ENCODE results near the gene HUS1.

HUS1 gene

GRCh38 chr7:48016641-48017040, 37.2 kb upstream of the HUS1 start:
- no peak overlapping the region for H4K8ac ChIP-seq (ENCODE audit: low read length)
- DNase-seq: no peak
- H2AFZ ChIP-seq (ENCODE audit: low read depth, low read length): no peak overlapping the region
- no peak overlapping the region for H2BK12ac ChIP-seq (ENCODE audit: low read length in 2 of 2)
- no peak overlapping the region for H3K23ac ChIP-seq (ENCODE audit: low read length in 2 of 2)
- no peak overlapping the region for H4K91ac ChIP-seq (ENCODE audit: low read length)
- H3K4ac ChIP-seq (ENCODE audit: low read depth in 1 of 2, low read length in 2 of 2): no peak overlapping the region
- peaks cover 6% of the 10 kb centered on the region for H3K9me3 ChIP-seq (ENCODE audit: control insufficient read depth, low read length)
- H3K9ac ChIP-seq (ENCODE audit: low read length): no peak overlapping the region
- no peak overlapping the region for H3K27ac ChIP-seq (ENCODE audit: low read length, poor library complexity, severe bottlenecking)
- H3K4me1 ChIP-seq (ENCODE audit: control insufficient read depth, insufficient read depth, low read depth, low read length): no peaks in the 10 kb centered on the region
- no peak overlapping the region for H3K14ac ChIP-seq (ENCODE audit: low read length in 2 of 2)
- H3K79me1 ChIP-seq (replicated peaks; ENCODE audit: low read length, poor library complexity, severe bottlenecking): no peaks in the 10 kb centered on the region
- H3K4me2 ChIP-seq (ENCODE audit: low read length, poor library complexity, severe bottlenecking): no peak overlapping the region
- peaks cover 5 to 10% of the 10 kb centered on the region in 2 experiments for H3K27me3 ChIP-seq (ENCODE audit: control insufficient read depth in 1 of 2, insufficient read depth in 1 of 2, low read length in 2 of 2)
- H3K18ac ChIP-seq (ENCODE audit: low read depth in 1 of 2, low read length in 2 of 2): no peak overlapping the region
- no peak overlapping the region for H2BK5ac ChIP-seq (ENCODE audit: low read depth, low read length, poor library complexity, severe bottlenecking)
- H3K36me3 ChIP-seq (ENCODE audit: control insufficient read depth in 1 of 2, insufficient read depth in 2 of 2, low read depth in 1 of 2, low read length in 2 of 2): no peaks in the 10 kb centered on the region
- no peak overlapping the region for H2BK120ac ChIP-seq (ENCODE audit: low read depth, low read length)
- H2AK5ac ChIP-seq (ENCODE audit: low read length, severe bottlenecking): no peak overlapping the region
- H3K4me3 ChIP-seq (ENCODE audit: insufficient read depth in 1 of 2, low read depth in 1 of 2, low read length in 2 of 2): no peak overlapping the region
- H2BK15ac ChIP-seq (ENCODE audit: low read depth, poor library complexity, severe bottlenecking): no peak overlapping the region

DNA sequence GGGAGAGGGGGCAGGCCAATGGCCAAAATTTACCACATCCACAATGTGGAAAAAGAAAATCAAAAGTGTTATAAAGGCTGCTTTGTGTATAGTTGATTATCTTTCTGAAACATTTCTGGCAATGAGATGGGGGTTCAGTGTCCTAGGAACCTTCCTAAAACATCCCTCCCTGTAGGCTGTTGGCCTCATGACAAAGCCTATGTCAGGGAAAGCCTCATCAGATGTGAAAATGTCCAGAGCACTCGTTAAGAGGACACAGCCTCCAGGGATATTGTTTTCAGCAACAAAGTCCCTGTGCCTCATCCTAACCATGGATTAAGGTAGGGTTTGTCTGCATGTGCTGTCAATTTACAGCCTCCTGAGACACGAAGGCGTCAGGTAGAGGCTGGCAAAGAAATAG, 32.5 kb upstream of the HUS1 start:
- H2AFZ ChIP-seq (ENCODE audit: low read depth, low read length): no peak overlapping the region
- no peak overlapping the region for H2BK5ac ChIP-seq (ENCODE audit: low read depth, low read length, poor library complexity, severe bottlenecking)
- no peak overlapping the region for H3K9ac ChIP-seq (ENCODE audit: low read length)
- H4K8ac ChIP-seq (ENCODE audit: low read length): no peak overlapping the region
- H3K4me2 ChIP-seq (ENCODE audit: low read length, poor library complexity, severe bottlenecking): no peak overlapping the region
- H3K27ac ChIP-seq (ENCODE audit: low read length, poor library complexity, severe bottlenecking): no peak overlapping the region
- no peak for DNase-seq
- H3K4ac ChIP-seq (ENCODE audit: low read depth in 1 of 2, low read length in 2 of 2): no peak overlapping the region
- no peak overlapping the region for H3K18ac ChIP-seq (ENCODE audit: low read depth in 1 of 2, low read length in 2 of 2)
- no peak overlapping the region for H2BK15ac ChIP-seq (ENCODE audit: low read depth, poor library complexity, severe bottlenecking)
- no peak overlapping the region for H3K23ac ChIP-seq (ENCODE audit: low read length in 2 of 2)
- no peak overlapping the region for H3K14ac ChIP-seq (ENCODE audit: low read length in 2 of 2)
- H3K4me3 ChIP-seq (ENCODE audit: insufficient read depth in 1 of 2, low read depth in 1 of 2, low read length in 2 of 2): no peak overlapping the region
- H3K9me3 ChIP-seq (ENCODE audit: control insufficient read depth, low read length): no peaks in the 10 kb centered on the region
- WGBS: 46% methylated on average over 3 of the region's 3 CpGs
- no peaks in the 10 kb centered on the region for H3K4me1 ChIP-seq (ENCODE audit: control insufficient read depth, insufficient read depth, low read depth, low read length)
- no peak overlapping the region for H2AK5ac ChIP-seq (ENCODE audit: low read length, severe bottlenecking)
- no peak overlapping the region for H4K91ac ChIP-seq (ENCODE audit: low read length)
- H3K27me3 ChIP-seq (ENCODE audit: control insufficient read depth in 1 of 2, insufficient read depth in 1 of 2, low read length in 2 of 2): peaks cover 0 to 8% of the 10 kb centered on the region in 2 experiments
- no peak overlapping the region for H2BK120ac ChIP-seq (ENCODE audit: low read depth, low read length)
- H3K36me3 ChIP-seq (ENCODE audit: control insufficient read depth in 1 of 2, insufficient read depth in 2 of 2, low read depth in 1 of 2, low read length in 2 of 2): no peaks in the 10 kb centered on the region
- no peaks in the 10 kb centered on the region for H3K79me1 ChIP-seq (replicated peaks; ENCODE audit: low read length, poor library complexity, severe bottlenecking)
- no peak overlapping the region for H2BK12ac ChIP-seq (ENCODE audit: low read length in 2 of 2)

- no peak overlapping the region for H3K4me2 ChIP-seq (ENCODE audit: low read length, poor library complexity, severe bottlenecking)
Measured at GRCh38 chr7:48011323-48011722, 31.9 kb upstream of the HUS1 start.

DNA sequence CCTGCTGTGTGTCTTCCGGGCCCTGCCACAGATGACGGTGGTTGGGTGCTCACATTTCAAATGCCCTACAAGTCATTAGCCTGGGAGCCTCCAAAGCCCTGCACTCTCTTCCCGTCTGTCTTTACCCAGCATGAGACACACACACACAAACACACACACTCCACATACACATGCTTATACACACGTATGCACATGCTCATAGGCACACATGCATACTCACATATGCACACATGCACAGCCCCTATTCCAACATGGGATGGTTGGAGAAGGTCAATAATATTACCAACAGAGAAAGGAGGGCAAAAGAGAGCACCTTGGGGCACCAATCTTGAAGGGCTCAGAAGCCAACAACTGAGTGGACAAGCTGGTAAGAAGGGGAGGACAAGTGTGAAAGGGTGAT, 30.5 kb upstream of the HUS1 start:
- WGBS: 96% methylated on average over 3 of the region's 4 CpGs
- Histone ChIP-seq H3K14ac (ENCODE audit: low read length in 2 of 2) (no peak overlapping the region), H2AFZ (ENCODE audit: low read depth, low read length) (no peak overlapping the region), H2BK5ac (ENCODE audit: low read depth, low read length, poor library complexity, severe bottlenecking) (no peak overlapping the region), H4K8ac (ENCODE audit: low read length) (no peak overlapping the region), H2BK15ac (ENCODE audit: low read depth, poor library complexity, severe bottlenecking) (no peak overlapping the region), H3K9ac (ENCODE audit: low read length) (no peak overlapping the region), H4K91ac (ENCODE audit: low read length) (no peak overlapping the region), H3K79me1 (replicated peaks; ENCODE audit: low read length, poor library complexity, severe bottlenecking) (no peaks in the 10 kb centered on the region), H3K18ac (ENCODE audit: low read depth in 1 of 2, low read length in 2 of 2) (no peak overlapping the region), H3K9me3 (ENCODE audit: control insufficient read depth, low read length) (no peaks in the 10 kb centered on the region), H2BK120ac (ENCODE audit: low read depth, low read length) (no peak overlapping the region), H3K4me3 (ENCODE audit: insufficient read depth in 1 of 2, low read depth in 1 of 2, low read length in 2 of 2) (no peak overlapping the region), H3K23ac (ENCODE audit: low read length in 2 of 2) (no peak overlapping the region), H2AK5ac (ENCODE audit: low read length, severe bottlenecking) (no peak overlapping the region), H3K4ac (ENCODE audit: low read depth in 1 of 2, low read length in 2 of 2) (no peak overlapping the region), H3K4me2 (ENCODE audit: low read length, poor library complexity, severe bottlenecking) (no peak overlapping the region), H3K27me3 (ENCODE audit: control insufficient read depth in 1 of 2, insufficient read depth in 1 of 2, low read length in 2 of 2) (peaks cover 0 to 4% of the 10 kb centered on the region in 2 experiments), H3K36me3 (ENCODE audit: control insufficient read depth in 1 of 2, insufficient read depth in 2 of 2, low read depth in 1 of 2, low read length in 2 of 2) (no peaks in the 10 kb centered on the region), H3K27ac (ENCODE audit: low read length, poor library complexity, severe bottlenecking) (no peak overlapping the region), H2BK12ac (ENCODE audit: low read length in 2 of 2) (no peak overlapping the region), H3K4me1 (ENCODE audit: control insufficient read depth, insufficient read depth, low read depth, low read length) (no peaks in the 10 kb centered on the region)
- DNase-seq: no peak

More at GRCh38 chr7:48011323-48011722, 31.9 kb upstream of the HUS1 start:
- H3K4ac ChIP-seq (ENCODE audit: low read depth in 1 of 2, low read length in 2 of 2): no peak overlapping the region
- H3K79me1 ChIP-seq (replicated peaks; ENCODE audit: low read length, poor library complexity, severe bottlenecking): no peaks in the 10 kb centered on the region
- H2BK15ac ChIP-seq (ENCODE audit: low read depth, poor library complexity, severe bottlenecking): no peak overlapping the region
- no peak overlapping the region for H4K8ac ChIP-seq (ENCODE audit: low read length)
- DNase-seq: no peak
- H3K36me3 ChIP-seq (ENCODE audit: control insufficient read depth in 1 of 2, insufficient read depth in 2 of 2, low read depth in 1 of 2, low read length in 2 of 2): no peaks in the 10 kb centered on the region
- H3K4me1 ChIP-seq (ENCODE audit: control insufficient read depth, insufficient read depth, low read depth, low read length): no peaks in the 10 kb centered on the region
- no peak overlapping the region for H3K27ac ChIP-seq (ENCODE audit: low read length, poor library complexity, severe bottlenecking)
- no peak overlapping the region for H3K14ac ChIP-seq (ENCODE audit: low read length in 2 of 2)
- H2BK5ac ChIP-seq (ENCODE audit: low read depth, low read length, poor library complexity, severe bottlenecking): no peak overlapping the region
- H3K18ac ChIP-seq (ENCODE audit: low read depth in 1 of 2, low read length in 2 of 2): no peak overlapping the region
- no peak overlapping the region for H3K23ac ChIP-seq (ENCODE audit: low read length in 2 of 2)
- H3K4me3 ChIP-seq (ENCODE audit: insufficient read depth in 1 of 2, low read depth in 1 of 2, low read length in 2 of 2): no peak overlapping the region
- no peak overlapping the region for H3K9ac ChIP-seq (ENCODE audit: low read length)
- no peak overlapping the region for H4K91ac ChIP-seq (ENCODE audit: low read length)
- H2AK5ac ChIP-seq (ENCODE audit: low read length, severe bottlenecking): no peak overlapping the region
- H2BK120ac ChIP-seq (ENCODE audit: low read depth, low read length): no peak overlapping the region
- H2BK12ac ChIP-seq (ENCODE audit: low read length in 2 of 2): no peak overlapping the region
- no peaks in the 10 kb centered on the region for H3K9me3 ChIP-seq (ENCODE audit: control insufficient read depth, low read length)
- 100% methylated on average over 1 of the region's 2 CpGs for WGBS
- peaks cover 0 to 4% of the 10 kb centered on the region in 2 experiments for H3K27me3 ChIP-seq (ENCODE audit: control insufficient read depth in 1 of 2, insufficient read depth in 1 of 2, low read length in 2 of 2)
- no peak overlapping the region for H2AFZ ChIP-seq (ENCODE audit: low read depth, low read length)

All from mesenchymal stem cell (in vitro differentiated cells and primary cell).